Measurements from ENCODE around the gene ZNF648. TPM values are rescaled to one million over a fixed set of nuclear protein-coding genes. Genes with fewer than 3 reads are reported as not detected.

Gene ZNF648, protein sequence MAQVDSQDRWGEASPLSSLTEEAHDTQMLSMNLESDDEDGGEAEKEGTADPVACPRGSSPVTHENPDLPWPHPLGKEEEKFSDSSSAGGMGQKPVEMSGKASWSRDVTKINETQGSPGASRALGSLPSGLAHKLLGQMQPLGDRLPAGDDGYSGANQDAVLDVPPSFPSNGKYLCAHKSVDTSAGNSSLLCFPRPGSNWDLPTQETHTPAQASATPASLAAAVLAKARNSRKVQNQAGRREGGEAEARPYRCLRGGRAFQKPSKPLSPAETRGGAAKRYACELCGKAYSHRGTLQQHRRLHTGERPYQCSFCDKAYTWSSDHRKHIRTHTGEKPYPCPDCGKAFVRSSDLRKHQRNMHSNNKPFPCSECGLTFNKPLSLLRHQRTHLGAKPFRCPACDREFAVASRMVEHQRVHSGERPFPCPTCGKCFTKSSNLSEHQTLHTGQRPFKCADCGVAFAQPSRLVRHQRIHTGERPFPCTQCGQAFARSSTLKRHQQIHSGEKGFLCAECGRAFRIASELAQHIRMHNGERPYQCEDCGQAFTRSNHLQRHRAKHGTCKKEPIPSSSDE
- total RNA-seq: not detected in 2 replicates

DNA sequence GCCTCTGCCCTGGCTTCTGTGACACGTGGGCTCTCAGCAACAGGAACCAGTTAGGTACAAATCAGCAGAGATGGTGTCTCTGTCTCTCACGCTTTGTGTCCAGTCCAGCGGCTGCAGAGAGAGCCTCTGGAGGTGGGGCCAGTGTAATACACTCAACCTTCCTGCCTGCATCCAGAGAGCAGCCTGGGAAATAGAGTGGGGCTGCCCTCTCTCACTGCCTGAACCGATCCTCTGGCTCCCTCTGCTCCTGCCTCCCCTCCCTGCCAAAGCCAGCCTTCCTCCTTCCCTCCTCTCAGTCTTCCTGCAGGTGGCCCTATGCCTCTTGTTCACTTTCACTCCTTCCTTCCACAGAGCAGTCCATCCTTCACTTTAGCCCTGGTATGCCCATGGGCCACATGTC lies at the start of gene ZNF648:
TSS of gene ZNF648 (minus strand) at position 119 of the 400 bp plus-strand sequence. CDS start 3,702 bp downstream, outside the sequence.

